ENCODE results near the gene DCK.

- no peak for TF ChIP-seq ZNF274 (IDR thresholded peaks at IDR 0.05; ENCODE audit: low read depth, low read length)
- no peak for TF ChIP-seq YY1 (IDR thresholded peaks at IDR 0.05; ENCODE audit: insufficient read depth, insufficient read length)
These were observed 76.6 kb downstream of the DCK start for GRCh38 chr4:71070015-71070414.

Data from NT2/D1 (cell line).